OCI-LY1 (cell line): ENCODE results near the gene CCNH.

Experiments
- H2AFZ ChIP-seq: fragments of 200-600 bp; sonication (generic), shearing (Covaris generic); 2 replicates; pipeline ENCODE4 v1.6.0; 2014; ENCODE audit warnings: antibody characterized with exemption, mild to moderate bottlenecking, low read length
- H3F3A ChIP-seq: fragments of 200-600 bp; sonication (generic), shearing (Covaris generic); 2 replicates; pipeline ENCODE4 v1.6.0; 2014; ENCODE audit warnings: mild to moderate bottlenecking, antibody characterized with exemption, low read length, moderate library complexity; ENCODE audit not compliant: insufficient read depth
- H3K27ac ChIP-seq: fragments of 200-600 bp; sonication (generic); 2 replicates; pipeline ENCODE4 v1.5.1; 2014; ENCODE audit warnings: low read length, mixed run types, mild to moderate bottlenecking, low read depth; ENCODE audit not compliant: poor library complexity, severe bottlenecking
- H3K27me3 ChIP-seq: fragments of 200-600 bp; sonication (generic); 2 replicates; pipeline ENCODE4 v1.6.0; 2014; ENCODE audit warnings: antibody characterized with exemption, mild to moderate bottlenecking, low read length, moderate library complexity; ENCODE audit not compliant: insufficient read depth
- H3K36me3 ChIP-seq: fragments of 200-600 bp; sonication (generic); 2 replicates; pipeline ENCODE4 v1.6.1; 2014; ENCODE audit warnings: mild to moderate bottlenecking, antibody characterized with exemption, low read length, moderate library complexity, mixed read lengths; ENCODE audit not compliant: insufficient read depth
- H3K4me1 ChIP-seq: fragments of 200-600 bp; sonication (generic); 2 replicates; pipeline ENCODE4 v1.5.1; 2014; ENCODE audit warnings: mild to moderate bottlenecking, low read length, moderate library complexity; ENCODE audit not compliant: insufficient read depth, severe bottlenecking
- H3K4me2 ChIP-seq: fragments of 200-600 bp; sonication (generic), shearing (Covaris generic); 2 replicates; pipeline ENCODE4 v1.6.1; 2014; ENCODE audit warnings: low read length
- H3K4me3 ChIP-seq: fragments of 200-600 bp; sonication (generic); 2 replicates; pipeline ENCODE4 v1.5.1; 2014; ENCODE audit warnings: low read length, low read depth, mild to moderate bottlenecking, mixed read lengths; ENCODE audit not compliant: poor library complexity, severe bottlenecking
- H3K79me2 ChIP-seq: fragments of 200-600 bp; shearing (Covaris generic); 2 replicates; pipeline ENCODE4 v1.6.1; 2016; ENCODE audit warnings: mixed run types, low read length, mixed read lengths; ENCODE audit not compliant: insufficient read depth
- H3K9ac ChIP-seq: fragments of 200-600 bp; sonication (generic), shearing (Covaris generic); 2 replicates; pipeline ENCODE4 v1.6.1; 2014; ENCODE audit warnings: mild to moderate bottlenecking, low read length, mixed read lengths
- H3K9me2 ChIP-seq: fragments of 200-600 bp; sonication (generic), shearing (Covaris generic); 2 replicates; pipeline ENCODE4 v1.6.1; 2014; ENCODE audit warnings: low read depth, mild to moderate bottlenecking, low read length, mixed read lengths
- H3K9me3 ChIP-seq: fragments of 200-600 bp; shearing (Covaris generic); 2 replicates; pipeline ENCODE4 v1.6.1; 2014; ENCODE audit warnings: low read length, mixed read lengths
- H4K20me1 ChIP-seq: fragments of 200-600 bp; sonication (generic), shearing (Covaris generic); 2 replicates; pipeline ENCODE4 v1.6.0; 2016; ENCODE audit warnings: mild to moderate bottlenecking, low read length; ENCODE audit not compliant: insufficient read depth
- CTCF ChIP-seq: fragments of 200-600 bp; sonication (generic), shearing (Covaris generic); IDR thresholded peaks from 2 replicates; pipeline ENCODE4 v1.5.1; 2017; ENCODE audit warnings: mild to moderate bottlenecking, antibody characterized with exemption, low read length, moderate library complexity, mixed read lengths
- EZH2 ChIP-seq: fragments of 200-600 bp; sonication (generic), shearing (Covaris generic); IDR thresholded peaks from 2 replicates; pipeline ENCODE4 v1.8.0; 2017; ENCODE audit warnings: borderline replicate concordance, mixed run types, mild to moderate bottlenecking, antibody characterized with exemption, low read length, moderate library complexity, mixed read lengths

CCNH gene

GRCh38 chr5:87437724-87438123 lies 25.0 kb upstream of the CCNH start:
- H3K9ac ChIP-seq, result no peak overlapping the region
- TF ChIP-seq CTCF (no peak), EZH2 (no peak)
- no peaks in the 10 kb centered on the region for H3K27me3 ChIP-seq
- H3K27ac ChIP-seq, result no peak overlapping the region
- no peak overlapping the region for H3K4me2 ChIP-seq
- no peak overlapping the region for H2AFZ ChIP-seq
- H3K36me3 ChIP-seq, result no peaks in the 10 kb centered on the region
- H3K9me3 ChIP-seq, result no peaks in the 10 kb centered on the region
- no peaks in the 10 kb centered on the region for H4K20me1 ChIP-seq
- no peaks in the 10 kb centered on the region for H3F3A ChIP-seq
- no peaks in the 10 kb centered on the region for H3K9me2 ChIP-seq
- no peak overlapping the region for H3K4me3 ChIP-seq
- H3K79me2 ChIP-seq, result no peaks in the 10 kb centered on the region
- H3K4me1 ChIP-seq, result no peaks in the 10 kb centered on the region

GRCh38 chr5:87435144-87435694 lies 22.5 kb upstream of the CCNH start:
- H3K27me3 ChIP-seq, result no peaks in the 10 kb centered on the region
- H2AFZ ChIP-seq, result no peak overlapping the region
- H3K9me2 ChIP-seq, result no peaks in the 10 kb centered on the region
- H3K9ac ChIP-seq, result no peak overlapping the region
- no peaks in the 10 kb centered on the region for H3K36me3 ChIP-seq
- no peaks in the 10 kb centered on the region for H3F3A ChIP-seq
- no peaks in the 10 kb centered on the region for H4K20me1 ChIP-seq
- no peaks in the 10 kb centered on the region for H3K4me1 ChIP-seq
- TF ChIP-seq CTCF (no peak), EZH2 (no peak)
- H3K27ac ChIP-seq, result no peak overlapping the region
- no peak overlapping the region for H3K4me2 ChIP-seq
- no peaks in the 10 kb centered on the region for H3K79me2 ChIP-seq
- H3K9me3 ChIP-seq, result no peaks in the 10 kb centered on the region
- H3K4me3 ChIP-seq, result no peak overlapping the region

- Histone ChIP-seq H3K36me3 (no peaks in the 10 kb centered on the region), H3K27me3 (no peaks in the 10 kb centered on the region), H3K4me1 (no peaks in the 10 kb centered on the region), H3K79me2 (no peaks in the 10 kb centered on the region), H4K20me1 (no peaks in the 10 kb centered on the region), H3F3A (no peaks in the 10 kb centered on the region), H3K9me3 (no peaks in the 10 kb centered on the region), H3K9me2 (no peaks in the 10 kb centered on the region), H3K4me3 (no peak overlapping the region), H3K27ac (no peak overlapping the region), H3K9ac (no peak overlapping the region), H3K4me2 (no peak overlapping the region), H2AFZ (no peak overlapping the region)
- TF ChIP-seq EZH2, result no peak
Measured at GRCh38 chr5:87434461-87434860, 21.7 kb upstream of the CCNH start.

- no peak overlapping the region for H3K4me3 ChIP-seq
- H3K4me2 ChIP-seq, result no peak overlapping the region
- no peaks in the 10 kb centered on the region for H4K20me1 ChIP-seq
Measured at GRCh38 chr5:87433945-87434344, 21.2 kb upstream of the CCNH start.

More at GRCh38 chr5:87433945-87434344, 21.2 kb upstream of the CCNH start:
- H3K9me2 ChIP-seq, result no peaks in the 10 kb centered on the region
- no peaks in the 10 kb centered on the region for H3K79me2 ChIP-seq
- no peak overlapping the region for H2AFZ ChIP-seq
- H3K36me3 ChIP-seq, result no peaks in the 10 kb centered on the region
- no peaks in the 10 kb centered on the region for H3K27me3 ChIP-seq
- H3F3A ChIP-seq, result no peaks in the 10 kb centered on the region
- H3K9ac ChIP-seq, result no peak overlapping the region
- no peaks in the 10 kb centered on the region for H3K9me3 ChIP-seq
- no peaks in the 10 kb centered on the region for H3K4me1 ChIP-seq
- no peak overlapping the region for H3K27ac ChIP-seq
- no peak for TF ChIP-seq EZH2
- no peak for TF ChIP-seq CTCF
